ENCODE results near the gene UCN. TPM values are rescaled to one million over a fixed set of nuclear protein-coding genes. Genes with fewer than 3 reads are reported as not detected.

UCN gene
- total RNA-seq, 2 experiments from 2014 or later, result 1.4 to 1.5 TPM

- POLR2A ChIA-PET, result no interaction called here
- H3K27me3 Mint-ChIP-seq, result peaks cover 44% of the 10 kb centered on the region
- no peak overlapping the region for H3K27ac Mint-ChIP-seq
- intact Hi-C loops (cut with DNase I, micrococcal nuclease), result no loop called here
- no peak overlapping the region for H3K4me3 Mint-ChIP-seq
- DNase-seq, result no peak
- CTCF ChIA-PET, result no interaction called here
- H3K36me3 Mint-ChIP-seq (ENCODE audit: low read depth), result no peaks in the 10 kb centered on the region
- no peak for ATAC-seq
- no peaks in the 10 kb centered on the region for H3K9me3 Mint-ChIP-seq (ENCODE audit: low read depth)
- H3K4me1 Mint-ChIP-seq, result peaks cover 4% of the 10 kb centered on the region
Measured at GRCh38 chr2:27258051-27258450, 50.2 kb downstream of the UCN start.

Other genes starting within 250 kb of the UCN start
- 100 to 1,000 TPM; 305 to 406 TPM for gene OST4, start 236.8 kb downstream of the UCN start, total RNA-seq
- gene EMILIN1, start 229.8 kb downstream of the UCN start, total RNA-seq, result under 1 TPM; 0.40 to 0.46 TPM
- 10 to 100 TPM; 10.6 to 12.7 TPM for gene KHK, start 221.7 kb downstream of the UCN start, total RNA-seq
- 1 to 10 TPM; 6.4 to 7.0 TPM for gene CGREF1, start 189.3 kb downstream of the UCN start, total RNA-seq
- gene ABHD1, start 184.6 kb downstream of the UCN start, total RNA-seq, result under 1 TPM; 0.39 to 0.65 TPM
- 10 to 100 TPM; 59.7 to 59.9 TPM for gene PREB, start 173.8 kb downstream of the UCN start, total RNA-seq
- gene PRR30, start 169.0 kb downstream of the UCN start, total RNA-seq, result not detected
- under 1 TPM in 1 of 2 experiments, not detected in 1; 0.02 TPM for gene TCF23, start 159.4 kb downstream of the UCN start, total RNA-seq
- 10 to 100 TPM; 69.9 to 83.4 TPM for gene ATRAID, start 96.4 kb downstream of the UCN start, total RNA-seq
- 10 to 100 TPM; 27.3 to 34.9 TPM for gene SLC5A6, start 96.2 kb downstream of the UCN start, total RNA-seq
- gene CAD, start 91.1 kb downstream of the UCN start, total RNA-seq, result 100 to 1,000 TPM; 107 to 147 TPM
- gene SLC30A3, start 45.4 kb downstream of the UCN start, total RNA-seq, result under 1 TPM; 0.53 to 0.86 TPM
- gene DNAJC5G, start 33.0 kb downstream of the UCN start, total RNA-seq, result not detected
- gene TRIM54, start 26.0 kb downstream of the UCN start, total RNA-seq, result under 1 TPM; 0.09 to 0.11 TPM
- 100 to 1,000 TPM in 1 of 2 experiments, 10 to 100 TPM in 1; 93.4 to 103 TPM for gene MPV17, start 14.7 kb upstream of the UCN start, total RNA-seq
- gene GTF3C2, start 48.3 kb upstream of the UCN start, total RNA-seq, result 10 to 100 TPM; 60.3 to 70.2 TPM
- 10 to 100 TPM; 31.0 to 39.2 TPM for gene EIF2B4, start 61.9 kb upstream of the UCN start, total RNA-seq
- gene SNX17, start 62.2 kb upstream of the UCN start, total RNA-seq, result 10 to 100 TPM; 63.9 to 82.1 TPM
- gene ZNF513, start 72.3 kb upstream of the UCN start, total RNA-seq, result 10 to 100 TPM in 1 of 2 experiments, 1 to 10 TPM in 1; 7.7 to 10.5 TPM
- gene PPM1G, start 101.1 kb upstream of the UCN start, total RNA-seq, result 100 to 1,000 TPM; 115 to 121 TPM
- 10 to 100 TPM; 74.3 to 74.4 TPM for gene NRBP1, start 120.2 kb upstream of the UCN start, total RNA-seq
- 1 to 10 TPM; 4.7 to 5.9 TPM for gene KRTCAP3, start 133.9 kb upstream of the UCN start, total RNA-seq
- gene IFT172, start 181.3 kb upstream of the UCN start, total RNA-seq, result 1 to 10 TPM; 8.7 TPM
- not detected for gene FNDC4, start 186.8 kb upstream of the UCN start, total RNA-seq
- gene GCKR, start 188.4 kb upstream of the UCN start, total RNA-seq, result not detected